ENCODE measurements around the gene CFH. TPM values are rescaled to one million over a fixed set of nuclear protein-coding genes. Genes with fewer than 3 reads are reported as not detected.
"Not testable (repeated sequence)": the region's sequence is repeated elsewhere in the genome, so short reads cannot be mapped to it uniquely, and the experiment has no call there.

The CFH gene
- total and polyA plus RNA-seq, 10 donors, result 7.2 to 42.7 (median 14.6) TPM

DNA sequence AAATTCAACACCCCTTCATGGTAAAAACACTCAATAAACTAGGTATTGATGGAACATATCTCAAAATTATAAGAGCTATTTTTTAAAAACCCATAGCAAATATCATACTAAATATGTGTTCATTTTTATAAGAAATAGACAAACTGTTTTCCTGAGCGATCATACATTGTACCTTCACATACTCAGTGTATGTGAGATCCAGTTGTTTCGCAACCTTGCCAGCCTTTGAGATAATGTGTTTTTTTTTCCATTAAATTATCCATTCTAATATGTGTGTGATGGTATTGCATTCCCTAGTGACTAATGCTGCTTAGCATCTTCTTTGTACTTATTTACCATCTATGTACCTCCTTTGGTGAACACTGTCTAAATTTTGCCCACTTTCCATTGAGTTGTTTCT is 47.1 kb downstream of the CFH start:
- H3K36me3 ChIP-seq, result no peaks in the 10 kb centered on the region
- TF ChIP-seq POLR2A (IDR thresholded peaks at IDR 0.05), result no peak
- TF ChIP-seq, protein P1, sequence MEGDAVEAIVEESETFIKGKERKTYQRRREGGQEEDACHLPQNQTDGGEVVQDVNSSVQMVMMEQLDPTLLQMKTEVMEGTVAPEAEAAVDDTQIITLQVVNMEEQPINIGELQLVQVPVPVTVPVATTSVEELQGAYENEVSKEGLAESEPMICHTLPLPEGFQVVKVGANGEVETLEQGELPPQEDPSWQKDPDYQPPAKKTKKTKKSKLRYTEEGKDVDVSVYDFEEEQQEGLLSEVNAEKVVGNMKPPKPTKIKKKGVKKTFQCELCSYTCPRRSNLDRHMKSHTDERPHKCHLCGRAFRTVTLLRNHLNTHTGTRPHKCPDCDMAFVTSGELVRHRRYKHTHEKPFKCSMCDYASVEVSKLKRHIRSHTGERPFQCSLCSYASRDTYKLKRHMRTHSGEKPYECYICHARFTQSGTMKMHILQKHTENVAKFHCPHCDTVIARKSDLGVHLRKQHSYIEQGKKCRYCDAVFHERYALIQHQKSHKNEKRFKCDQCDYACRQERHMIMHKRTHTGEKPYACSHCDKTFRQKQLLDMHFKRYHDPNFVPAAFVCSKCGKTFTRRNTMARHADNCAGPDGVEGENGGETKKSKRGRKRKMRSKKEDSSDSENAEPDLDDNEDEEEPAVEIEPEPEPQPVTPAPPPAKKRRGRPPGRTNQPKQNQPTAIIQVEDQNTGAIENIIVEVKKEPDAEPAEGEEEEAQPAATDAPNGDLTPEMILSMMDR (IDR thresholded peaks at IDR 0.05 in 8 of 11, conservative IDR thresholded peaks at IDR 0.05 in 3 of 11), result no peak
- no peak for TF ChIP-seq POLR2AphosphoS5 (IDR thresholded peaks at IDR 0.05)
- no peaks in the 10 kb centered on the region for H3K4me1 ChIP-seq
- no peaks in the 10 kb centered on the region for H3K27me3 ChIP-seq (replicated peaks in 1 of 7)
- WGBS, 5 donors, result 93 to 97% (median 96%) methylated on average over 2 of the region's 2 CpGs
- no peak overlapping the region for H3K4me3 ChIP-seq
- DNase-seq, result no peak
- no peak overlapping the region for H3K27ac ChIP-seq
- H3K9me3 ChIP-seq, result peaks cover 0 to 17% (median 0%) of the 10 kb centered on the region in 8 donors
- intact Hi-C loops (cut with DNase I; ENCODE audit: low total_unique reads), result no loop called here

- Histone ChIP-seq H3K9me3 (peaks cover 0 to 15% (median 0%) of the 10 kb centered on the region in 8 donors), H3K4me3 (no peak overlapping the region), H3K4me1 (no peaks in the 10 kb centered on the region), H3K36me3 (no peaks in the 10 kb centered on the region), H3K27ac (no peak overlapping the region), H3K27me3 (replicated peaks in 1 of 7) (no peaks in the 10 kb centered on the region)
- TF ChIP-seq POLR2AphosphoS5 (IDR thresholded peaks at IDR 0.05) (no peak), POLR2A (IDR thresholded peaks at IDR 0.05) (no peak)
- TF ChIP-seq, protein P1 (IDR thresholded peaks at IDR 0.05 in 8 of 11, conservative IDR thresholded peaks at IDR 0.05 in 3 of 11), result no peak
- intact Hi-C loops (cut with DNase I; ENCODE audit: low total_unique reads), result no loop called here
- DNase-seq, result no peak
- 74 to 83% (median 77%) methylated on average over 1 of the region's 1 CpG for WGBS, 5 donors
Measured at GRCh38 chr1:196701144-196701543, 49.3 kb downstream of the CFH start.

DNA sequence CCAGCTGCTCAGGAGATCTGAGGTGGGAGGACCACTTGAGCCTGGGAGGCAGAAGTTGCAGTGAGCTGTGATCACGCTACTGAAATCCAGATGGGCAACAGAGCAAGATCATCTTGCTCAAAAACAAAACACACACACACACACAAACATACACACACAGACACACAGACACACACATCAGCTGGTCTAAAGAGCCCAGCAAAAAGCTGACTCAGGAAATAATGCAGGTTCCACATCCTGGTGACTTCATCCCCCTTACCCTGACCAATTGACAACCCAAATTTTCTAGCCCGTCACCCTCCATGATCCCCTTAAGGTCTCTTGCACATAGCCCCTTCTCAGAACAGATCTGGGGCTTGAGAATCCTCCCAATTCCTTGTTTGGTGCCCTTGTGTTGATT is 58.0 kb downstream of the CFH start:
- H3K27ac ChIP-seq; H3K4me1 ChIP-seq; H3K36me3 ChIP-seq; H3K27me3 ChIP-seq (replicated peaks in 1 of 7); DNase-seq; intact Hi-C loops (cut with DNase I; ENCODE audit: low total_unique reads); H3K9me3 ChIP-seq; H3K4me3 ChIP-seq: not testable (repeated sequence)
- WGBS, 5 donors, result 76 to 85% (median 81%) methylated on average over 2 of the region's 2 CpGs

DNA sequence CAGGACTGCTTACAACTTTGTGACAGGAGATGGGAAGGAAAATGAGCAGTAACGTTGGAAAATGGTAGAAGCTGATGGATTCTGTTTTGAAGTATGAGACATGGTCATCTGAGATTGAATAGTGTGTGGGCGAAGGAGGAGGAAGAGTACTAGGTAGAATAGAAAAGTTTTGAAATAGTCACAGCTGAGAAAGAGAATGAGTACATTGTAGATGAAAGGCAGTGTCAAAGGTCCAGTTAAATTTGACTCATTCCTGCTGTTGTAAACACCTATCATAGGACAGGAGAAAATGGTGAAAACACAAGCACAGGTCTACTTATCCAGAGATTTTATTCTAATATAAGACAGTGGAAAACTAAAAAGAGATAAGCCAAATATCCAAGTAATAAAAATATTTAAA is 66.0 kb downstream of the CFH start:
- H3K4me3 ChIP-seq, result no peak overlapping the region
- TF ChIP-seq POLR2AphosphoS5 (IDR thresholded peaks at IDR 0.05) (no peak), POLR2A (IDR thresholded peaks at IDR 0.05) (no peak)
- TF ChIP-seq, protein P1 (IDR thresholded peaks at IDR 0.05 in 8 of 11, conservative IDR thresholded peaks at IDR 0.05 in 3 of 11), result no peak
- WGBS, 5 donors, result 71 to 82% (median 80%) methylated on average over 2 of the region's 2 CpGs
- no peaks in the 10 kb centered on the region for H3K36me3 ChIP-seq
- H3K9me3 ChIP-seq, result no peaks in the 10 kb centered on the region
- no peaks in the 10 kb centered on the region for H3K27me3 ChIP-seq (replicated peaks in 1 of 7)
- H3K27ac ChIP-seq, result no peak overlapping the region
- intact Hi-C loops (cut with DNase I; ENCODE audit: low total_unique reads), result no loop called here
- no peaks in the 10 kb centered on the region for H3K4me1 ChIP-seq
- no peak for DNase-seq
